ENCODE results near the gene SLC26A6. TPM values are rescaled to one million over a fixed set of nuclear protein-coding genes. Genes with fewer than 3 reads are reported as not detected.

SLC26A6 gene
- total RNA-seq, 2 experiments from 2014 or later, result 13.5 to 14.4 TPM

DNA sequence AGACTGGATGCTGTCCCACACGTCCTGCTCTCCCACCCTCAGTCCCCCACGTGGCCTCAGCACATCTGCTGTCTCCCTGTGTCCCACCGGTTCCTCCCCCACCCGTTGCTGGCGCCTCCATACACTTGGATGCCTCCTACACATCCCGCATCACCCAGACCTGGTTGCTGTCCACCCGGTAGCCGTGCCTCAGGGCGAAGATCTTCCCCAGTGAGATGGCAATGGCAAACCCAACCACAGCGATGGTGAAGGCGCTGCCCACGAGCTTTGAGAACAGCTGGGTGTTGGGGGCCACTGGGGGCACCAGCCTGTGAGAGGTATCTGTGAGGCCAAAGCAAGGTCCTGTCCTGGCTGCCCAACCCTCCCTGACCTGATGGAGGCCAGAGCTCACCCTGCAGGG lies 4.4 kb downstream of the SLC26A6 start:
- no peak overlapping the region for H3K4me3 ChIP-seq (ENCODE audit: low read length)
- peaks cover 31% of the 10 kb centered on the region for H3K36me3 Mint-ChIP-seq (ENCODE audit: low read depth)

DNA sequence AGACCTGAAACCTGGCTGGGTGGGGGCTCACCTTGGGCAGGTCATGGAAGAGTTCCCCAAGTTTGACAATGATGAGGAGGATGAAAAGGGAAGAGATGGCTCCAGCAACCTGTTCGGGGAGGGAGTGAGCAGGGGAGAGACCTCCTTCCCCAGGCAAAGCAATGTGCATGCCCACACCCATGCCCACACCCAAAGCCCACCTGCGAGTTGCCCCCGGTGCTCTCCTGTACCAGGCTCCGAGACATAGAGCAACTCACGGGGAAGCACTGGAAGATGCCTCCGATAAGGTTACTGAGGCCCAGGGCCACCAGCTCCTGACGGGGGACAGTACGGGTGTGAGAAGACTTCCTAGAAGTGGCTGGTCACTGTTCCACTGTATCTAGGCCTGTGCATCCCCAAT lies 4.9 kb downstream of the SLC26A6 start:
- H3K27ac Mint-ChIP-seq, result no peak overlapping the region
- H3K27me3 Mint-ChIP-seq, result no peaks in the 10 kb centered on the region
- TF ChIP-seq, protein P1, sequence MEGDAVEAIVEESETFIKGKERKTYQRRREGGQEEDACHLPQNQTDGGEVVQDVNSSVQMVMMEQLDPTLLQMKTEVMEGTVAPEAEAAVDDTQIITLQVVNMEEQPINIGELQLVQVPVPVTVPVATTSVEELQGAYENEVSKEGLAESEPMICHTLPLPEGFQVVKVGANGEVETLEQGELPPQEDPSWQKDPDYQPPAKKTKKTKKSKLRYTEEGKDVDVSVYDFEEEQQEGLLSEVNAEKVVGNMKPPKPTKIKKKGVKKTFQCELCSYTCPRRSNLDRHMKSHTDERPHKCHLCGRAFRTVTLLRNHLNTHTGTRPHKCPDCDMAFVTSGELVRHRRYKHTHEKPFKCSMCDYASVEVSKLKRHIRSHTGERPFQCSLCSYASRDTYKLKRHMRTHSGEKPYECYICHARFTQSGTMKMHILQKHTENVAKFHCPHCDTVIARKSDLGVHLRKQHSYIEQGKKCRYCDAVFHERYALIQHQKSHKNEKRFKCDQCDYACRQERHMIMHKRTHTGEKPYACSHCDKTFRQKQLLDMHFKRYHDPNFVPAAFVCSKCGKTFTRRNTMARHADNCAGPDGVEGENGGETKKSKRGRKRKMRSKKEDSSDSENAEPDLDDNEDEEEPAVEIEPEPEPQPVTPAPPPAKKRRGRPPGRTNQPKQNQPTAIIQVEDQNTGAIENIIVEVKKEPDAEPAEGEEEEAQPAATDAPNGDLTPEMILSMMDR (IDR thresholded peaks at IDR 0.05), result no peak
- Histone ChIP-seq H3K27me3 (ENCODE audit: control insufficient read depth in 1 of 2, insufficient read depth in 2 of 2, low read length in 2 of 2) (no peaks in the 10 kb centered on the region), H3K27ac (ENCODE audit: low read depth in 1 of 2, low read length in 2 of 2) (no peak overlapping the region), H3K36me3 (ENCODE audit: insufficient read depth, low read length) (peaks cover 24% of the 10 kb centered on the region), H3K4me1 (ENCODE audit: insufficient read depth, low read length) (peaks cover 20% of the 10 kb centered on the region), H3K9me3 (ENCODE audit: control insufficient read depth in 1 of 2, insufficient read depth in 1 of 2, low read length in 2 of 2) (no peaks in the 10 kb centered on the region), H3K4me3 (ENCODE audit: low read length) (no peak overlapping the region)
- H3K9me3 Mint-ChIP-seq, result no peaks in the 10 kb centered on the region
- H3K4me3 Mint-ChIP-seq, result no peak overlapping the region
- ATAC-seq (ENCODE audit: poor library complexity) (no peak), DNase-seq (no peak)
- ChIA-PET POLR2A (no interaction called here), CTCF (no interaction called here)
- intact Hi-C loops (cut with DNase I, micrococcal nuclease), result no loop called here
- peaks cover 31% of the 10 kb centered on the region for H3K36me3 Mint-ChIP-seq (ENCODE audit: low read depth)
- H3K4me1 Mint-ChIP-seq (ENCODE audit: low read depth), result peaks cover 7% of the 10 kb centered on the region

More for the DNA sequence above, 4.4 kb downstream of the SLC26A6 start:
- Mint-ChIP-seq H3K27ac (no peak overlapping the region), H3K27me3 (no peaks in the 10 kb centered on the region), H3K4me1 (ENCODE audit: low read depth) (peaks cover 7% of the 10 kb centered on the region), H3K4me3 (no peak overlapping the region), H3K9me3 (no peaks in the 10 kb centered on the region)
- DNase-seq, result no peak
- peaks cover 24% of the 10 kb centered on the region for H3K36me3 ChIP-seq (ENCODE audit: insufficient read depth, low read length)
- intact Hi-C loops (cut with DNase I, micrococcal nuclease), result no loop called here
- TF ChIP-seq, protein P1 (IDR thresholded peaks at IDR 0.05), result no peak
- H3K27ac ChIP-seq (ENCODE audit: low read depth in 1 of 2, low read length in 2 of 2), result no peak overlapping the region
- ATAC-seq (ENCODE audit: poor library complexity), result no peak
- no peaks in the 10 kb centered on the region for H3K9me3 ChIP-seq (ENCODE audit: control insufficient read depth in 1 of 2, insufficient read depth in 1 of 2, low read length in 2 of 2)
- CTCF ChIA-PET, result no interaction called here
- POLR2A ChIA-PET, result no interaction called here
- H3K27me3 ChIP-seq (ENCODE audit: control insufficient read depth in 1 of 2, insufficient read depth in 2 of 2, low read length in 2 of 2), result no peaks in the 10 kb centered on the region
- H3K4me1 ChIP-seq (ENCODE audit: insufficient read depth, low read length), result peaks cover 24% of the 10 kb centered on the region

DNA sequence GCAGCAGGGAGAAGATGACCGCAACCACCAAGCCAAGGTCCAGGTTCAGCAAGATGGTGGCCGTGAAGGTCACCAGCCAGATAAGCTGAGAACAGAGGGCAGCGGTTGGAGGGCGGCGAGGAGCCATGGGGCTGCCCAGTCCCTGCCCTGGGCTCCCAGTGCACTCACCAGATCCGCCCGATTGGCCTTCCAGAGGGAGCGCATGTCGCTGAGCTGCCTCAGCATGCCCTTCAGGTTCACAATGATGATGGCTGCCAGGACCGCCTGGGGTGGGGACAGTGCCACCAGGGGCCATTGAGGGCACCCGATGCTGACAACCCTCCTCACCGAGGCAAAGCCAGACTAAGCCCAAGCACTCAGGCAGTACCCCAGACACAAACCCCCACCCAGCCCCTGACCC lies 5.4 kb downstream of the SLC26A6 start:
- ChIA-PET CTCF (no interaction called here), POLR2A (no interaction called here)
- no peak overlapping the region for H3K27ac Mint-ChIP-seq
- DNase-seq (no peak), ATAC-seq (ENCODE audit: poor library complexity) (no peak)
- no peaks in the 10 kb centered on the region for H3K27me3 Mint-ChIP-seq
- intact Hi-C loops (cut with DNase I, micrococcal nuclease), result no loop called here
- Histone ChIP-seq H3K36me3 (ENCODE audit: insufficient read depth, low read length) (peaks cover 27% of the 10 kb centered on the region), H3K4me1 (ENCODE audit: insufficient read depth, low read length) (peaks cover 17% of the 10 kb centered on the region), H3K4me3 (ENCODE audit: low read length) (no peak overlapping the region), H3K27me3 (ENCODE audit: control insufficient read depth in 1 of 2, insufficient read depth in 2 of 2, low read length in 2 of 2) (no peaks in the 10 kb centered on the region), H3K27ac (ENCODE audit: low read depth in 1 of 2, low read length in 2 of 2) (no peak overlapping the region), H3K9me3 (ENCODE audit: control insufficient read depth in 1 of 2, insufficient read depth in 1 of 2, low read length in 2 of 2) (no peaks in the 10 kb centered on the region)
- H3K9me3 Mint-ChIP-seq, result no peaks in the 10 kb centered on the region
- H3K36me3 Mint-ChIP-seq (ENCODE audit: low read depth), result peaks cover 31% of the 10 kb centered on the region
- no peak overlapping the region for H3K4me3 Mint-ChIP-seq
- TF ChIP-seq, protein P1 (IDR thresholded peaks at IDR 0.05), result no peak
- peaks cover 9% of the 10 kb centered on the region for H3K4me1 Mint-ChIP-seq (ENCODE audit: low read depth)

Data from CD4-positive, alpha-beta T cell (primary cell).